ENCODE results near the gene NUP62.
A peak's percentile ranks its signal among the peaks of the same experiment; 100 is the strongest.

The NUP62 gene

GRCh38 chr19:49876422-49877019, 52.8 kb downstream of the NUP62 start:
- H3K4me1 ChIP-seq (ENCODE audit: control insufficient read depth, insufficient read depth, low read length, poor library complexity, severe bottlenecking): peaks cover 11% of the 10 kb centered on the region
- no peaks in the 10 kb centered on the region for H3K27me3 ChIP-seq (replicated peaks; ENCODE audit: control insufficient read depth, insufficient read depth, low read length, poor library complexity, severe bottlenecking)
- peaks cover 21% of the 10 kb centered on the region for H3K36me3 ChIP-seq (ENCODE audit: control insufficient read depth, insufficient read depth, low read length)
- DNase-seq: peak; percentile 96 to 98 (median 96)
- H3K9me3 ChIP-seq (ENCODE audit: control insufficient read depth, low read length): no peaks in the 10 kb centered on the region
- H3K4me3 ChIP-seq (ENCODE audit: insufficient read depth, low read depth, low read length, poor library complexity, severe bottlenecking): peak overlapping the region; percentile 96
- peak overlapping the region; percentile 98 for H3K27ac ChIP-seq (ENCODE audit: insufficient read depth, low read length, poor library complexity, severe bottlenecking)

- no peaks in the 10 kb centered on the region for H3K9me3 ChIP-seq (ENCODE audit: control insufficient read depth, low read length)
- peak in 1 of 3 donors; percentile 38 for DNase-seq
Observed at GRCh38 chr19:49875857-49876421, 53.4 kb downstream of the NUP62 start.

DNA sequence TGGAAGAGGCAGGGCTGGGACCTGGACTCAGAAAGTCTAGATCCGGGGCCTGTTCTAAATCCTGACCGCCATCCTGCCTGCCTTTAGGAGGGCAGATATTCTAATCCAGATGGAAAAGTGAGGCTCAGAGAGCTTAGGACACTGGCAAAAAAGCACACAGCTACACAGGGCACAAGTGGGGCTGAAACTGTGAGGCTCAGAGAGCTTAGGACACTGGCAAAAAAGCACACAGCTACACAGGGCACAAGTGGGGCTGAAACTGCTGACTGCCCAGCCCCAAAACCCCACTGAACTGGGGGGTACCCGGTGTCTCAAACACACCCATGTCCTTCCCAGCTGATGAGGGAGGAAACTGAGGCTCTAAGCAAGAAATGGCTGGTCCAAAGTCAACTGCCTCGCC, 54.1 kb downstream of the NUP62 start:
- peak overlapping the region; percentile 98 for H3K27ac ChIP-seq (ENCODE audit: insufficient read depth, low read length, poor library complexity, severe bottlenecking)
- H3K4me3 ChIP-seq (ENCODE audit: insufficient read depth, low read depth, low read length, poor library complexity, severe bottlenecking): no peak overlapping the region
- no peaks in the 10 kb centered on the region for H3K9me3 ChIP-seq (ENCODE audit: control insufficient read depth, low read length)
- peaks cover 11% of the 10 kb centered on the region for H3K36me3 ChIP-seq (ENCODE audit: control insufficient read depth, insufficient read depth, low read length)
- no peaks in the 10 kb centered on the region for H3K27me3 ChIP-seq (replicated peaks; ENCODE audit: control insufficient read depth, insufficient read depth, low read length, poor library complexity, severe bottlenecking)
- H3K4me1 ChIP-seq (ENCODE audit: control insufficient read depth, insufficient read depth, low read length, poor library complexity, severe bottlenecking): peaks cover 15% of the 10 kb centered on the region
- no peak for DNase-seq

More at GRCh38 chr19:49875857-49876421, 53.4 kb downstream of the NUP62 start:
- H3K4me1 ChIP-seq (ENCODE audit: control insufficient read depth, insufficient read depth, low read length, poor library complexity, severe bottlenecking): peaks cover 11% of the 10 kb centered on the region
- peak overlapping the region; percentile 96 for H3K4me3 ChIP-seq (ENCODE audit: insufficient read depth, low read depth, low read length, poor library complexity, severe bottlenecking)
- H3K27me3 ChIP-seq (replicated peaks; ENCODE audit: control insufficient read depth, insufficient read depth, low read length, poor library complexity, severe bottlenecking): no peaks in the 10 kb centered on the region
- H3K36me3 ChIP-seq (ENCODE audit: control insufficient read depth, insufficient read depth, low read length): peaks cover 19% of the 10 kb centered on the region
- H3K27ac ChIP-seq (ENCODE audit: insufficient read depth, low read length, poor library complexity, severe bottlenecking): peak overlapping the region; percentile 98

GRCh38 chr19:49874503-49875157, 54.7 kb downstream of the NUP62 start:
- peaks cover 9% of the 10 kb centered on the region for H3K36me3 ChIP-seq (ENCODE audit: control insufficient read depth, insufficient read depth, low read length)
- H3K27ac ChIP-seq (ENCODE audit: insufficient read depth, low read length, poor library complexity, severe bottlenecking): no peak overlapping the region
- no peak overlapping the region for H3K4me3 ChIP-seq (ENCODE audit: insufficient read depth, low read depth, low read length, poor library complexity, severe bottlenecking)
- H3K4me1 ChIP-seq (ENCODE audit: control insufficient read depth, insufficient read depth, low read length, poor library complexity, severe bottlenecking): peaks cover 20% of the 10 kb centered on the region
- no peaks in the 10 kb centered on the region for H3K27me3 ChIP-seq (replicated peaks; ENCODE audit: control insufficient read depth, insufficient read depth, low read length, poor library complexity, severe bottlenecking)
- DNase-seq: no peak
- H3K9me3 ChIP-seq (ENCODE audit: control insufficient read depth, low read length): no peaks in the 10 kb centered on the region

DNA sequence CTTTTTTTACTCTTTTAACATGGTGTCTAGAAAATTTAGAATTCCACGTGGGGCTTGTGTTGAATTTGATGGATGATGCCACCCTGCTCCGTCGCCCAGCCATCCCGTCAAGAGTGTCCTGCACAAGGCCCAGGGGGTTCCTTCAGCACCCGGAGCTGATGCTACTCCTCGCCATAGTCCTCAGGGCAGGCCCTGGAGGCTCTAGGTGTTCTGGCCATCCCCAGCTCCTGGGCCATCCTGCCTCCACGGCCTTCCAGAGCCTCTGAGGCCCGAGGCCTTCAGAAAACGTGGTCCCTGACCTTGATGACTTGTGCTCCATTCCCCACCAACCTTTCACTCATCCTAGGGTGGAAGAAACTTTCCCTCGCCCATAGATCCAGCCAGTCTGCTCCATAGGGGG, 55.5 kb downstream of the NUP62 start:
- peaks cover 20% of the 10 kb centered on the region for H3K4me1 ChIP-seq (ENCODE audit: control insufficient read depth, insufficient read depth, low read length, poor library complexity, severe bottlenecking)
- H3K36me3 ChIP-seq (ENCODE audit: control insufficient read depth, insufficient read depth, low read length): peaks cover 3% of the 10 kb centered on the region
- no peak overlapping the region for H3K4me3 ChIP-seq (ENCODE audit: insufficient read depth, low read depth, low read length, poor library complexity, severe bottlenecking)
- no peak for DNase-seq
- no peak overlapping the region for H3K27ac ChIP-seq (ENCODE audit: insufficient read depth, low read length, poor library complexity, severe bottlenecking)
- H3K27me3 ChIP-seq (replicated peaks; ENCODE audit: control insufficient read depth, insufficient read depth, low read length, poor library complexity, severe bottlenecking): no peaks in the 10 kb centered on the region
- no peaks in the 10 kb centered on the region for H3K9me3 ChIP-seq (ENCODE audit: control insufficient read depth, low read length)

- H3K36me3 ChIP-seq (ENCODE audit: control insufficient read depth, insufficient read depth, low read length): peaks cover 3% of the 10 kb centered on the region
- H3K4me1 ChIP-seq (ENCODE audit: control insufficient read depth, insufficient read depth, low read length, poor library complexity, severe bottlenecking): peaks cover 15% of the 10 kb centered on the region
- no peak overlapping the region for H3K27ac ChIP-seq (ENCODE audit: insufficient read depth, low read length, poor library complexity, severe bottlenecking)
- no peaks in the 10 kb centered on the region for H3K9me3 ChIP-seq (ENCODE audit: control insufficient read depth, low read length)
- H3K27me3 ChIP-seq (replicated peaks; ENCODE audit: control insufficient read depth, insufficient read depth, low read length, poor library complexity, severe bottlenecking): no peaks in the 10 kb centered on the region
- H3K4me3 ChIP-seq (ENCODE audit: insufficient read depth, low read depth, low read length, poor library complexity, severe bottlenecking): no peak overlapping the region
- DNase-seq: no peak
Observed at GRCh38 chr19:49873129-49873521, 56.2 kb downstream of the NUP62 start.

DNA sequence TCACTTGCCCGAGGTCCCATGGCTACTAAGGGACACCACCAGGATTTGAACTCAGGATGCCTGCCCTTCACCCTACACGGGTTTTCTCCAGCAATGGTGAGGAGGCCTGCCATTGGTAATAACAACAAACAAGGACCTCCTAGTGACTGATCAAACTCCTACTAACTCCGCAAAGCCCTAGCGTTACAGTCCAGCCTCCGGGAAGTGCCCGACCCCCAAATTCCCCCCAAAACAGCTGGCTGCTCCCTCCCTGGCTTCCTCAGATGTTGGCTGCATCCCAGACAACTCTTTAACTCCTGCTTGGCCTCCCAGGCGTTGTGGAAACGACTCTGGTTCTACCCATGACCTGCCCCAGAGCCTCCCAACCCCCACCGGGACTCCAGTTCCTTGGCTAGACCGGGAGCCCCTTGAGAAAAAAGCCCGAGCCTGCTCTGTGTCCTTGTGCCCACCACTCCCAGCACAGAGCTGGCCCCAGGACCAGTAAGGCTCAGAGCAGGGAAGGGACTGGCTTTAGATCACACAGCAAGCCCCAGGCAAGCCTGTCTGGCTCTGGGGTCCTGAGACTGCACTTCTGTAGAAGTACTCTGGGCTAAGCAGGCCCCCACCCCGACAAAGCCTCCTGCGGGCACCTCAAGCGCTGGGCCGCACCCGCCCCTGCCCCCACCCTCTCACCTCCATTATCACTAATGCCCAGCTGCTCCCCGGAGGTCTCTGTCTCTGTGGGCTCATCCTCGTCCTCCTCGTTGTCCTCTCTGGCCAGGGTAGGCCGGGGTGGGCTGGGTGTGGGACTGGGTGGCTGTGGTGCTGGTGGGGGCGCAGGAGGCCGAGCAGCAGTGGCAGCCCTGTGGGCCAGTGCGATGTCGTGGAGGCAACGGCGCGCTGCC, 56.8 kb downstream of the NUP62 start:
- no peaks in the 10 kb centered on the region for H3K9me3 ChIP-seq (ENCODE audit: control insufficient read depth, low read length)
- H3K4me1 ChIP-seq (ENCODE audit: control insufficient read depth, insufficient read depth, low read length, poor library complexity, severe bottlenecking): peaks cover 14% of the 10 kb centered on the region
- H3K36me3 ChIP-seq (ENCODE audit: control insufficient read depth, insufficient read depth, low read length): peaks cover 3% of the 10 kb centered on the region
- H3K4me3 ChIP-seq (ENCODE audit: insufficient read depth, low read depth, low read length, poor library complexity, severe bottlenecking): no peak overlapping the region
- no peaks in the 10 kb centered on the region for H3K27me3 ChIP-seq (replicated peaks; ENCODE audit: control insufficient read depth, insufficient read depth, low read length, poor library complexity, severe bottlenecking)
- DNase-seq: no peak
- no peak overlapping the region for H3K27ac ChIP-seq (ENCODE audit: insufficient read depth, low read length, poor library complexity, severe bottlenecking)

DNA sequence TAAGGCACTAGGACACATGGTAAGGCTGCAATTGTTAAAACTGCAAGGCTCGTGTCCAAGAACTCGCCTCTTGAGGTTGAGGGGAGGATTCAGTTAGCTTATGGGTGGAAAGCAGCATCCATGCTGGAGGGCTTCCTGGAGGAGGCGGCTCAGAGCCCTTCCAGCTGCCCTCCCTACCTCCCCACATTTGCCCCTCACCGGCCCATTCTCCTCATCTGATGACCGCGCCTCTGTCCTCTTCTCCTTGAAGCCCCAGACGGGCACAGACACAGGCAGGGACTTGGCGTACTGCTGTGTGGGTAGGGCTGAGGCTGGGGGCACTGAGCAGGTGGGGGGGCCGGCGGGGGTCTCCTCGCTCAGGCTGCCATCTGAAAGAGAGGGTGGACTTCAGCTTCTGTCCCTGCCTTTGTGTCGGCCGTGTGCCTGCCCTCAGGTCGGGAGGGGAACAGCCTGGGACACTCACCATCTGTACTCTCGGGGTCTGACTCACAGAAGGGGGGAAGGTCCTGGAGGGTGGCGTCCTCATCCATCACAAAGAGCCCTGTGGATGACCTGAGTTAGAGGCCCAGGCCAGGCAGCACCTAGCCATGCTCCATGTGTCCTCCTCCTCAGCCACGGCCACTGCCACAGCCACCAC, 57.8 kb downstream of the NUP62 start:
- H3K9me3 ChIP-seq (ENCODE audit: control insufficient read depth, low read length): no peaks in the 10 kb centered on the region
- peaks cover 3% of the 10 kb centered on the region for H3K36me3 ChIP-seq (ENCODE audit: control insufficient read depth, insufficient read depth, low read length)
- no peak overlapping the region for H3K27ac ChIP-seq (ENCODE audit: insufficient read depth, low read length, poor library complexity, severe bottlenecking)
- peaks cover 24% of the 10 kb centered on the region for H3K4me1 ChIP-seq (ENCODE audit: control insufficient read depth, insufficient read depth, low read length, poor library complexity, severe bottlenecking)
- H3K27me3 ChIP-seq (replicated peaks; ENCODE audit: control insufficient read depth, insufficient read depth, low read length, poor library complexity, severe bottlenecking): no peaks in the 10 kb centered on the region
- DNase-seq: no peak
- no peak overlapping the region for H3K4me3 ChIP-seq (ENCODE audit: insufficient read depth, low read depth, low read length, poor library complexity, severe bottlenecking)

DNA sequence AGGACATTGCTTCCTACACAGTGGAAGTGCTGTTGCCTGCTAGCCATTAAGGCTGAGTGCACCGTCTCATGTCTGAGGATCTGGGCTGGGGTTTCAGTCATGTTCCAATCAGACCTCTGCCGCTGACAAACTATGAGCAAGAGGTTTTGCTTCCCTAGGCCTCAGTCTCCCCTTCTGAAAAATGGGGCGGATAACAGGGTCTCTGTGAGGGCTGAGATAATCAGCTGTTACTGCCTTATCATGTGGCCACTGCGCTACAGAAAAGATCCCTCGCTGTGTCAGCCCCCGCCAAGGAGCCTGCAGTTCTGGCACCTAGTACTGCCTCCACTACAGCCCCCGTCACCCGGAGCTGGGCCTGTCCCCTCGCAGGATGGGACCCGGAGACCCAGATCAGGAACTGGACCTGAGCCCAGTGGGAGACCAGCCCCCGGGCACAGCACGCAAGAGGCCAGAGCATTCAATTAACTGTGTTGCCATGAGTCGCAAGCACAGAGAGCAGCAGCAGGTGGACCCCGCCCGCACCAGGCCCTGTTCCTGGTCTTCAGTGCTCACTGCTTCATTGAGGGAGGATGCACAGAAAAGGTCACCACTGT, 58.9 kb downstream of the NUP62 start:
- Histone ChIP-seq H3K27me3 (replicated peaks; ENCODE audit: control insufficient read depth, insufficient read depth, low read length, poor library complexity, severe bottlenecking) (no peaks in the 10 kb centered on the region), H3K27ac (ENCODE audit: insufficient read depth, low read length, poor library complexity, severe bottlenecking) (peak overlapping the region; percentile 74), H3K9me3 (ENCODE audit: control insufficient read depth, low read length) (no peaks in the 10 kb centered on the region), H3K36me3 (ENCODE audit: control insufficient read depth, insufficient read depth, low read length) (peaks cover 3% of the 10 kb centered on the region), H3K4me1 (ENCODE audit: control insufficient read depth, insufficient read depth, low read length, poor library complexity, severe bottlenecking) (peaks cover 26% of the 10 kb centered on the region), H3K4me3 (ENCODE audit: insufficient read depth, low read depth, low read length, poor library complexity, severe bottlenecking) (peak overlapping the region; percentile 61)
- DNase-seq: no peak
